Posterior vena cava (tissue), 2 donors: ENCODE measurements around the gene ST3GAL6. TPM values are rescaled to one million over a fixed set of nuclear protein-coding genes. Genes with fewer than 3 reads are reported as not detected.
A peak's percentile ranks its signal among the peaks of the same experiment; 100 is the strongest.

Experiments used
- DNase-seq: peaks from one replicate; pipeline ENCODE4 v3.0.0-alpha.2; 2020; ENCODE audit warnings: low spot score
- intact Hi-C, 2 donors: fragments of 100-400 bp; cut with DNase I; formaldehyde crosslinking; loops; one replicate each; pipeline versions ENCODE4 v1.14.1 to v1.14.2; 2022 to 2023
- long read RNA-seq, 2 donors: library from polyadenylated mRNA; unstranded; transcript quantifications; one replicate each; pipeline ENCODE4 v2.0.0, GENCODE V29; 2020 to 2021
- total RNA-seq, 2 donors: library from RNA; stranded (reverse); fragmentation: NEBNext Ultra II Directional; extraction: Animal tissue kit (Norgen Biotek cat#: 25700); gene quantifications; one replicate each; pipeline ENCODE4 v1.2.1, GENCODE V29; 2021
- donor health status: DM: yes; HTN: yes; CAD: no.
- donor health status: DM: yes; HTN: yes; CAD: no.

Gene ST3GAL6
- 1 to 10 TPM; 6.8 to 7.5 TPM for total RNA-seq
- long read RNA-seq, donor 1, partial matches to known transcripts: 0 of 9 reads
- long read RNA-seq, donor 1, other reads (novel, unspliced or antisense): 7 of 9 reads
- long read RNA-seq, donor 2, partial matches to known transcripts: 0 of 10 reads
- long read RNA-seq, donor 2, other reads (novel, unspliced or antisense): 6 of 10 reads

- no peak for DNase-seq
- intact Hi-C loops: no loop called here
Measured at GRCh38 chr3:98763076-98763475, at the start of gene ST3GAL6. Gene ST3GAL6, plus strand, starts transcription at chr3:98763340. Its CDS starts 5,101 bp downstream, at chr3:98768441.

- intact Hi-C loops: no loop called here
- no peak for DNase-seq
Measured at GRCh38 chr3:98713984-98714383, 49.2 kb upstream of the ST3GAL6 start.

- intact Hi-C loops: no loop called here
- DNase-seq: no peak
Measured at GRCh38 chr3:98717584-98717983, 45.6 kb upstream of the ST3GAL6 start.

- DNase-seq: no peak
- intact Hi-C loops: no loop called here
Measured at GRCh38 chr3:98718730-98719129, 44.4 kb upstream of the ST3GAL6 start.

GRCh38 chr3:98721776-98722175 lies 41.4 kb upstream of the ST3GAL6 start:
- no peak for DNase-seq
- intact Hi-C loops: no loop called here

- DNase-seq: no peak
- intact Hi-C loops: no loop called here
Measured at GRCh38 chr3:98722389-98722788, 40.8 kb upstream of the ST3GAL6 start.

- intact Hi-C loops: no loop called here
- no peak for DNase-seq
Measured at GRCh38 chr3:98725352-98725751, 37.8 kb upstream of the ST3GAL6 start.

GRCh38 chr3:98726084-98726483 lies 37.1 kb upstream of the ST3GAL6 start:
- intact Hi-C loops: no loop called here
- no peak for DNase-seq

- intact Hi-C loops: no loop called here
Measured at GRCh38 chr3:98727638-98728037, 35.5 kb upstream of the ST3GAL6 start.

GRCh38 chr3:98728672-98729071 lies 34.5 kb upstream of the ST3GAL6 start:
- intact Hi-C loops: no loop called here
- no peak for DNase-seq

More at GRCh38 chr3:98727638-98728037, 35.5 kb upstream of the ST3GAL6 start:
- no peak for DNase-seq

GRCh38 chr3:98730338-98730737 lies 32.8 kb upstream of the ST3GAL6 start:
- no peak for DNase-seq
- intact Hi-C loops: no loop called here

- DNase-seq: no peak
- intact Hi-C loops: no loop called here
Measured at GRCh38 chr3:98730886-98731537, 32.1 kb upstream of the ST3GAL6 start.

- intact Hi-C loops: no loop called here
- DNase-seq: no peak
Measured at GRCh38 chr3:98731720-98732285, 31.3 kb upstream of the ST3GAL6 start.

- intact Hi-C loops: no loop called here
- DNase-seq: no peak
Measured at GRCh38 chr3:98732286-98733052, 30.7 kb upstream of the ST3GAL6 start.

- peak; percentile 81 for DNase-seq
- intact Hi-C loops: no loop called here
Measured at GRCh38 chr3:98733053-98733811, 29.9 kb upstream of the ST3GAL6 start.

- DNase-seq: no peak
- intact Hi-C loops: no loop called here
Measured at GRCh38 chr3:98733812-98734281, 29.3 kb upstream of the ST3GAL6 start.

- intact Hi-C loops: no loop called here
- no peak for DNase-seq
Measured at GRCh38 chr3:98734306-98734705, 28.8 kb upstream of the ST3GAL6 start.

- intact Hi-C loops: no loop called here
- no peak for DNase-seq
Measured at GRCh38 chr3:98734735-98735134, 28.4 kb upstream of the ST3GAL6 start.

- intact Hi-C loops: no loop called here
- DNase-seq: no peak
Measured at GRCh38 chr3:98735296-98735695, 27.8 kb upstream of the ST3GAL6 start.
